ENCODE results near the gene SESTD1. TPM values are rescaled to one million over a fixed set of nuclear protein-coding genes. Genes with fewer than 3 reads are reported as not detected.

The SESTD1 gene
- total RNA-seq, 1 experiment from 2014 or later, result 26.6 TPM

DNA sequence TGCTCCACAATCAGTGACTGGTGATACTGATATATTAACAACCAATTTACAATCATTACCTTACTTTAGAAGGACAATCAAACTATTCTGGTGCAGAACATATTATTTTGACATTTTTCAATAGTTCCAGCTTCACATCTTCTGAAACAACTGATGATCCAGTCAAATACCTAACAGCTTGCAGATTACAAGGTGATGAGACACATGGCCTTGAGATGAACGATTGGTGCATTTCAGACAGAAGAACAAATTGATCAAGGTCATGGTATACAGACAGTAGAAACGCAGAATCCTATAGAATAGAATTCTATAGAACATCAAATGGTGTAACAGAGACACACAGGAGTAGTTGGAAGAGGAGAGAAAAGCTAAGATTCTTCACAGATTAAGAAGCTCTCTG, 24.8 kb downstream of the SESTD1 start:
- Histone ChIP-seq H2AFZ (ENCODE audit: low read depth, low read length, poor library complexity, severe bottlenecking) (peak overlapping the region; percentile 11), H3K79me2 (ENCODE audit: insufficient read depth, low read length) (no peaks in the 10 kb centered on the region; the same call in 1 of the 2 replicates), H3K4me3 (replicated peaks in 1 of 2; ENCODE audit: low read depth in 1 of 2, low read length in 2 of 2) (peak overlapping the region in 1 of 2 experiments; percentile 9; a peak in 1 of 4 replicates), H4K20me1 (ENCODE audit: insufficient read depth) (no peaks in the 10 kb centered on the region), H3K27me3 (ENCODE audit: insufficient read depth, low read length) (no peaks in the 10 kb centered on the region), H3K4me1 (ENCODE audit: control insufficient read depth in 1 of 2, insufficient read depth in 2 of 2, low read length in 2 of 2) (peaks cover 53 to 70% of the 10 kb centered on the region in 2 experiments), H3K36me3 (ENCODE audit: control insufficient read depth in 1 of 2, insufficient read depth in 2 of 2, low read length in 2 of 2) (no peaks in the 10 kb centered on the region), H3K9me2 (ENCODE audit: insufficient read depth) (no peaks in the 10 kb centered on the region), H3K9ac (ENCODE audit: low read length) (no peak overlapping the region), H3K9me3 (ENCODE audit: control insufficient read depth in 1 of 2, insufficient read depth in 1 of 2, low read depth in 1 of 2, low read length in 2 of 2) (no peaks in the 10 kb centered on the region), H3K4me2 (ENCODE audit: low read length) (peak overlapping the region; percentile 61), H3K27ac (ENCODE audit: low read depth, low read length) (peak overlapping the region; percentile 88)
- POLR2A ChIA-PET, result interaction anchor here (0.6 kb wide), 1 partner anchor 9 kb away, joined by 4 read pairs; no protein-coding TSS in a partner anchor
- DNase-seq (ENCODE audit: low read depth, low spot score), result no peak
- no TSS peak for BruUV-seq (replicated peaks)
- intact Hi-C loops (cut with micrococcal nuclease), result no loop called here
- TF ChIP-seq, protein P1, sequence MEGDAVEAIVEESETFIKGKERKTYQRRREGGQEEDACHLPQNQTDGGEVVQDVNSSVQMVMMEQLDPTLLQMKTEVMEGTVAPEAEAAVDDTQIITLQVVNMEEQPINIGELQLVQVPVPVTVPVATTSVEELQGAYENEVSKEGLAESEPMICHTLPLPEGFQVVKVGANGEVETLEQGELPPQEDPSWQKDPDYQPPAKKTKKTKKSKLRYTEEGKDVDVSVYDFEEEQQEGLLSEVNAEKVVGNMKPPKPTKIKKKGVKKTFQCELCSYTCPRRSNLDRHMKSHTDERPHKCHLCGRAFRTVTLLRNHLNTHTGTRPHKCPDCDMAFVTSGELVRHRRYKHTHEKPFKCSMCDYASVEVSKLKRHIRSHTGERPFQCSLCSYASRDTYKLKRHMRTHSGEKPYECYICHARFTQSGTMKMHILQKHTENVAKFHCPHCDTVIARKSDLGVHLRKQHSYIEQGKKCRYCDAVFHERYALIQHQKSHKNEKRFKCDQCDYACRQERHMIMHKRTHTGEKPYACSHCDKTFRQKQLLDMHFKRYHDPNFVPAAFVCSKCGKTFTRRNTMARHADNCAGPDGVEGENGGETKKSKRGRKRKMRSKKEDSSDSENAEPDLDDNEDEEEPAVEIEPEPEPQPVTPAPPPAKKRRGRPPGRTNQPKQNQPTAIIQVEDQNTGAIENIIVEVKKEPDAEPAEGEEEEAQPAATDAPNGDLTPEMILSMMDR (IDR thresholded peaks at IDR 0.05 in 2 of 3, conservative IDR thresholded peaks at IDR 0.05 in 1 of 3; ENCODE audit: borderline replicate concordance in 1 of 3, insufficient read depth in 1 of 3, low read depth in 2 of 3, low read length in 2 of 3), result no peak
- TF ChIP-seq EZH2 (IDR thresholded peaks at IDR 0.05) (no peak), CBX3 (IDR thresholded peaks at IDR 0.05; ENCODE audit: low read depth) (0 out of 2 replicates have a peak, but pooled peaks have one; percentile 6), EGR1 (IDR thresholded peaks at IDR 0.05; ENCODE audit: low read depth) (0 out of 2 replicates have a peak, but pooled peaks have one; percentile 10), FOSL1 (IDR thresholded peaks at IDR 0.05; ENCODE audit: low read depth) (no peak), YY1 (IDR thresholded peaks at IDR 0.05; ENCODE audit: extremely low read depth, insufficient replicate concordance, low read depth, low read length) (no peak), ELF1 (IDR thresholded peaks at IDR 0.05; ENCODE audit: borderline replicate concordance, low read depth) (peak; percentile 6; the same call in 1 of the 2 replicates)
- TF ChIP-seq, protein P2, sequence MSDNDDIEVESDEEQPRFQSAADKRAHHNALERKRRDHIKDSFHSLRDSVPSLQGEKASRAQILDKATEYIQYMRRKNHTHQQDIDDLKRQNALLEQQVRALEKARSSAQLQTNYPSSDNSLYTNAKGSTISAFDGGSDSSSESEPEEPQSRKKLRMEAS (IDR thresholded peaks at IDR 0.05), result no peak
- ATAC-seq, result peak; percentile 48
- RAD21 ChIA-PET (ENCODE audit: low non-redundant PET in 1 of 2, low total read pairs in 2 of 2, uncharacterized antibody in 2 of 2, unreplicated experiment in 2 of 2), result no interaction called here
- CTCF ChIA-PET, result interaction anchor here (1.3 kb wide), 2 partner anchors 13 to 21 kb away, joined by 5 read pairs; no protein-coding TSS in a partner anchor

Measured in HCT116 (cell line).